Fibroblast of pulmonary artery (primary cell): ENCODE measurements around the gene RPP25.

Experiments
- DNase-seq: peaks from one replicate; pipeline ENCODE4 v3.0.0-alpha.2; 2010; ENCODE audit warnings: low read depth
- H3K4me3 ChIP-seq: replicated peaks from 2 replicates; pipeline ENCODE4 v1.5.1; 2011; ENCODE audit warnings: low read depth, mild to moderate bottlenecking, control low read depth, low read length, moderate library complexity
- TF ChIP-seq, protein P1 (sequence below): IDR thresholded peaks from 2 replicates; pipeline ENCODE4 v1.5.1; 2011; ENCODE audit warnings: mild to moderate bottlenecking, control low read depth, low read length, inconsistent platforms; ENCODE audit errors: missing control alignments

Gene RPP25

DNA sequence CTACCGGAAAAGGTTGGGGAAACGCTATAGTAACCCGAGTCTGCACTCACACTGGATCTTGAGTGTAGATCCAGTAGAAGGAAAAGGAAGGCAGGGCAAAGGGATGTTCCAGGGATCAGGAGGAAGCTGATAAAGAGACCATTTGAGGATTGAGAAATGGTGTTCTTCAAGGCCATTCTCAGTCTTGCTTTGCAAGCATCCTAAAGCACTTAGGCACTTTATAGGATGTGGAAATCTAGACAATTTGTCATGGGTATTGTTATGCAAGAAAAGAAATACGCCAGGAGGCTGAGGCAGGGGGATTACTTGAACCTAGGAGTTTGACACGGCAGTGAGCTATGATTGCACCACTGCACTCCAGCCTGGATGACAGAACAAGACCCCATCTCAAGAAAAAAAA lies 25.6 kb upstream of the RPP25 start:
- no peak overlapping the region for H3K4me3 ChIP-seq
- TF ChIP-seq, protein P1, sequence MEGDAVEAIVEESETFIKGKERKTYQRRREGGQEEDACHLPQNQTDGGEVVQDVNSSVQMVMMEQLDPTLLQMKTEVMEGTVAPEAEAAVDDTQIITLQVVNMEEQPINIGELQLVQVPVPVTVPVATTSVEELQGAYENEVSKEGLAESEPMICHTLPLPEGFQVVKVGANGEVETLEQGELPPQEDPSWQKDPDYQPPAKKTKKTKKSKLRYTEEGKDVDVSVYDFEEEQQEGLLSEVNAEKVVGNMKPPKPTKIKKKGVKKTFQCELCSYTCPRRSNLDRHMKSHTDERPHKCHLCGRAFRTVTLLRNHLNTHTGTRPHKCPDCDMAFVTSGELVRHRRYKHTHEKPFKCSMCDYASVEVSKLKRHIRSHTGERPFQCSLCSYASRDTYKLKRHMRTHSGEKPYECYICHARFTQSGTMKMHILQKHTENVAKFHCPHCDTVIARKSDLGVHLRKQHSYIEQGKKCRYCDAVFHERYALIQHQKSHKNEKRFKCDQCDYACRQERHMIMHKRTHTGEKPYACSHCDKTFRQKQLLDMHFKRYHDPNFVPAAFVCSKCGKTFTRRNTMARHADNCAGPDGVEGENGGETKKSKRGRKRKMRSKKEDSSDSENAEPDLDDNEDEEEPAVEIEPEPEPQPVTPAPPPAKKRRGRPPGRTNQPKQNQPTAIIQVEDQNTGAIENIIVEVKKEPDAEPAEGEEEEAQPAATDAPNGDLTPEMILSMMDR, result no peak
- no peak for DNase-seq

DNA sequence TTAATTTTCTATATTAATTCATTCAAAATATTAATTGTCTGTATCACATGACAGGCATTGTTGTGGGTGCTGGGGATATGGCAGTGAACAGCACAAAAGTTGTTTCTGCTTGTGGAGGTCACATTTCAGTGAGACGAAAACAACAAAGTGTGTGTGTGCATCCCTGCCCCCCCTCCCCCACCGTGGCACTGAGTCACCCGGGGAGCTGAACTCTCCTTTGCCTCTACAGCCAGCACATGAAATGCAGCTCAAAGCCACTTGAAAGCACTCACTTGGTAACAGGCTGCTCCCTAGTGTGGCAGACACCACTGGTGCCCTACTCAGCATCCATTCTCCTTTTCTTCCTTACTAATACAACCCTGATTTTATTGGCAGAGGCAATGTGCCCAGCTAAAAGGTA lies 21.9 kb upstream of the RPP25 start:
- TF ChIP-seq, protein P1, result no peak
- DNase-seq, result peak; percentile 22

DNA sequence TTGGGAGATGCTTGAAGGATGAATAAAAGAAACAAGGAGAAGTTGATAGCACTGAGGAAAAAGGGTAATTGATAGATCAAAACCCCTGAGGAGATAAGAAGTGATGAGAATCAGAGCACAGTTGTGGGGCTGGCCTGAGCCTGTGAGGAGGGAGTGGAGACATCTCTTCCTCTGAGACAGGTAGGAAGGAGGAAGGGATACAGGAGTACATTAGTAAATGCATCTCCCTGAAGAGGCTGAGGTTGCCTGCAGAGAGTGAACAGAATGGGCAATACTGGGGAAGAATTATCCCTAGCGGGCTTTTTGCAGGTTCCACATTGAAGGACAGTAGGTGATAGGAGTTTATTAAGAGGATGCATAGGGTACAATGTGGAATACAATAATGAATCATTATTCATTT lies 21.5 kb upstream of the RPP25 start:
- TF ChIP-seq, protein P1, result no peak
- DNase-seq, result no peak
- no peak overlapping the region for H3K4me3 ChIP-seq

More for the DNA sequence above, 21.9 kb upstream of the RPP25 start:
- no peak overlapping the region for H3K4me3 ChIP-seq

DNA sequence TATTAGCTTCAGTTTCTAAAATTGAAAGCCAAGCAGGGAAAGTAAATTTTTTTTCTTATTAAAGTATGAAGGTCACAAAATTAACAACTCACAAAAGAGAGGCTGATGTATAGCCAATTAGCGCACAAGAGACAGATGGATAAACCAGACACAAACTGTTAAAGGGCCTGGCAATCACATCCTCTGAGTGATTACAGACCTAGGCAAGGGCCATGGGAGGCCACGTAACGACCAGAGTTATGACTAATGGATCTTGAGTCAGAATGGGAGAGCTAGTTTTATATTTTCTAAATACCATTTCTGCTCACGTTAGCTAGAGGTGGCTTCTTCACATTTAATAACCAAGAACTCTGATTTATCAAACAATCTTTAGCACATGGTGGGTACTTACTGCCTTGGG lies 21.0 kb upstream of the RPP25 start:
- DNase-seq, result no peak
- TF ChIP-seq, protein P1, result no peak

DNA sequence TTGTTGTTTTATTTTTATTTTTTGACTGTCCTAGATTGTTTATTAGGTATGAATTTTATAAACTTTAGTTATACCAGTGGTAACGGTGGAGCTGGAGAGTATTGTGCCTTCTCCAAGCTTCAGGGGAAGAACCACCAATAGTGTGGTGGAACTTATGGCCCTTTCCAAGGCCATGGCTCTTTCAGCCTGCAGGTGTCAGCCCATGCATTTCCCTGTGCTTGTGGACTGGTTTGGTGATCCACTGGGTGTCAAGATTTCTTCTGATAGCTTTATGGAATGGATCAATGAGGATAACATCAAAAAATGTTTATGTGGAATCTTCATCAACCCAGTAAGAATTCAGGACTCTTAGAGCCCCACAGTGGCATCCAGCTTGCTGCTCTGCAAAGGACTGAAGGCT lies 19.6 kb upstream of the RPP25 start:
- no peak for DNase-seq
- TF ChIP-seq, protein P1, result no peak
- no peak overlapping the region for H3K4me3 ChIP-seq

More for the DNA sequence above, 21.0 kb upstream of the RPP25 start:
- no peak overlapping the region for H3K4me3 ChIP-seq

DNA sequence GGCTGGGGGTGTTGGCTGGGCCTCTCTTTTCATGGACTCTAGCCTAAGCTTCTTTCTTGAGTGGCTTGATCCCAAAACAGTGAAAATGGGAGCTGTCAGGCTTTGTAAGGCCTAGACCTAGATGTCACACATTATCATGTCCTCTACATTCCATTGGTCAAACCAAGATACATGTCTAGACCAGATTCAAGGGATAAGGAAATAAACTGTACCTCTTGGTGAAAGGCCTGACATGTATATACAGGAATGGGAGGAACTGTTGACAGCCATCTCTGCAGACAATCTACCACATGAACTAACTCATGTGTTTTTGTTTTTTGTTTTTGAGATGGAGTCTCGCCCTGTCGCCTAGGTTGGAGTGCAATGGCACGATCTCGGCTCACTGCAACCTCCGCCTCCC lies 11.1 kb upstream of the RPP25 start:
- H3K4me3 ChIP-seq, result no peak overlapping the region
- no peak for DNase-seq
- TF ChIP-seq, protein P1, result no peak

DNA sequence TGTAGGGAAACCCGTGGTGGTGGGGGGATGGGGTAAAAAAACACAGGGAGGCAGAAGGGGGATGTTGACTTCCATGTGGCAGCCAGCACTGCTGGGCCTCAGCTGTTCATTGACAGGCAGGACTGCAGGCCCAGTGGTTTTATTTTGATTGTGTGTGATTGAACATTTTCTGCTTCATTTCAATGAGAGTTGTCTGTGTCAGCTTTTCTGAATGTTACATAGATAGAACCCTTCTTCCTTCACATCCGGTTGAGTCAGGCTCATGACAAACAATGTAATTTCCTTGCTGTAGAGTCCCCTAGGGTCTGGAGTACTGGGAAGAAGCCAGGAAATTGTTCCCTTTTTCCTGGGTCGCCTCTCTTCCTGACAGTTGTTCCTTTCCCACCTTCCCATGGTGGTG lies 8.2 kb upstream of the RPP25 start:
- peak; percentile 67 for DNase-seq
- TF ChIP-seq, protein P1, result no peak
- H3K4me3 ChIP-seq, result no peak overlapping the region
